Measurements from ENCODE around the gene HECTD1. TPM values are rescaled to one million over a fixed set of nuclear protein-coding genes. Genes with fewer than 3 reads are reported as not detected.

The HECTD1 gene
- total RNA-seq, 6 donors from 2014 or later: 118 to 326 (median 164) TPM

- no peak for TF ChIP-seq EP300 (IDR thresholded peaks at IDR 0.05)
- no peak for TF ChIP-seq POLR2A (IDR thresholded peaks at IDR 0.05)
- no peaks in the 10 kb centered on the region for H3K27me3 ChIP-seq
- ATAC-seq (ENCODE audit: low FRiP score in 2 of 2) (no peak), DNase-seq (no peak)
- 76 to 80% methylated on average over 2 of the region's 2 CpGs for WGBS, 2 donors
- no peak overlapping the region for H3K27ac ChIP-seq
- no peaks in the 10 kb centered on the region for H3K4me1 ChIP-seq
- H3K4me3 ChIP-seq: no peak overlapping the region
- H3K9me3 ChIP-seq: no peaks in the 10 kb centered on the region
- peaks cover 48 to 97% (median 69%) of the 10 kb centered on the region in 4 donors for H3K36me3 ChIP-seq
Observed at GRCh38 chr14:31138301-31138700, 69.3 kb downstream of the HECTD1 start.

- TF ChIP-seq EP300 (IDR thresholded peaks at IDR 0.05) (no peak), POLR2A (IDR thresholded peaks at IDR 0.05) (no peak), CTCF (IDR thresholded peaks at IDR 0.05) (no peak), POLR2AphosphoS5 (IDR thresholded peaks at IDR 0.05) (no peak)
- no peak overlapping the region for H3K4me3 ChIP-seq
- H3K9me3 ChIP-seq: no peaks in the 10 kb centered on the region
- no peaks in the 10 kb centered on the region for H3K27me3 ChIP-seq
- ATAC-seq (ENCODE audit: low FRiP score in 2 of 2) (no peak), DNase-seq (no peak)
- H3K27ac ChIP-seq: no peak overlapping the region
- WGBS, 2 donors: 97% methylated on average over 12 of the region's 12 CpGs
- H3K36me3 ChIP-seq: peaks cover 43 to 97% (median 67%) of the 10 kb centered on the region in 4 donors
- H3K4me1 ChIP-seq: no peaks in the 10 kb centered on the region
Observed at GRCh38 chr14:31137214-31137889, 70.2 kb downstream of the HECTD1 start.

GRCh38 chr14:31133133-31133532 is 74.5 kb downstream of the HECTD1 start:
- Histone ChIP-seq H3K36me3 (peaks cover 35 to 94% (median 57%) of the 10 kb centered on the region in 4 donors), H3K4me1 (peaks cover 0 to 7% (median 2%) of the 10 kb centered on the region in 4 donors), H3K27me3 (no peaks in the 10 kb centered on the region), H3K9me3 (no peaks in the 10 kb centered on the region), H3K27ac (no peak overlapping the region), H3K4me3 (no peak overlapping the region)
- DNase-seq: no peak
- 94% methylated on average over 6 of the region's 6 CpGs for WGBS, 2 donors
- ATAC-seq (ENCODE audit: low FRiP score in 2 of 2): no peak
- no peak for TF ChIP-seq CTCF (IDR thresholded peaks at IDR 0.05)
- TF ChIP-seq POLR2AphosphoS5 (IDR thresholded peaks at IDR 0.05): no peak
- no peak for TF ChIP-seq POLR2A (IDR thresholded peaks at IDR 0.05)
- no peak for TF ChIP-seq EP300 (IDR thresholded peaks at IDR 0.05)

- Histone ChIP-seq H3K4me3 (no peak overlapping the region), H3K4me1 (peaks cover 0 to 11% (median 2%) of the 10 kb centered on the region in 4 donors), H3K36me3 (peaks cover 15 to 92% (median 39%) of the 10 kb centered on the region in 4 donors), H3K27ac (no peak overlapping the region), H3K27me3 (no peaks in the 10 kb centered on the region), H3K9me3 (no peaks in the 10 kb centered on the region)
- ATAC-seq (ENCODE audit: low FRiP score in 2 of 2) (peak in 1 of 2 donors; percentile 42), DNase-seq (no peak)
- TF ChIP-seq POLR2A (IDR thresholded peaks at IDR 0.05): no peak
- WGBS, 2 donors: 87 to 91% methylated on average over 17 to 18 of the region's 18 CpGs
Observed at GRCh38 chr14:31128601-31129526, 78.7 kb downstream of the HECTD1 start.

GRCh38 chr14:31127690-31128089 is 79.9 kb downstream of the HECTD1 start:
- DNase-seq: no peak
- no peak for TF ChIP-seq CTCF (IDR thresholded peaks at IDR 0.05)
- no peak for TF ChIP-seq POLR2A (IDR thresholded peaks at IDR 0.05)
- TF ChIP-seq POLR2AphosphoS5 (IDR thresholded peaks at IDR 0.05): no peak
- no peak for TF ChIP-seq EP300 (IDR thresholded peaks at IDR 0.05)
- no peak for ATAC-seq (ENCODE audit: low FRiP score in 2 of 2)
- peaks cover 0 to 11% (median 2%) of the 10 kb centered on the region in 4 donors for H3K4me1 ChIP-seq
- peaks cover 12 to 92% (median 37%) of the 10 kb centered on the region in 4 donors for H3K36me3 ChIP-seq
- H3K27me3 ChIP-seq: no peaks in the 10 kb centered on the region
- H3K9me3 ChIP-seq: no peaks in the 10 kb centered on the region
- H3K27ac ChIP-seq: no peak overlapping the region
- no peak overlapping the region for H3K4me3 ChIP-seq

Measured in upper lobe of left lung (tissue), 6 donors.